WTC11 (cell line): ENCODE results near the gene MYBPH. TPM values are rescaled to one million over a fixed set of nuclear protein-coding genes. Genes with fewer than 3 reads are reported as not detected.

Experiments used
- ATAC-seq: fragments of 200-7000 bp; cut with Tn5 transposase; 2 replicates; pipeline ENCODE4 v1.10.0; 2021; ENCODE audit warnings: mild to moderate bottlenecking, moderate library complexity
- CTCF ChIA-PET: fragments of 300-600 bp; sonication (Branson Sonifier 250); formaldehyde crosslinking; loops from one replicate; lab custom pipeline; 2021; ENCODE audit warnings: antibody characterized with exemption; lab: Charles Lee
- POLR2A ChIA-PET: fragments of 350-600 bp; sonication (Branson Sonifier 250); formaldehyde crosslinking; loops from one replicate; lab custom pipeline; 2021; ENCODE audit warnings: antibody characterized with exemption; lab: Charles Lee
- DNase-seq: peaks from one replicate; pipeline ENCODE4 v3.0.0; 2021; ENCODE audit warnings: low spot score
- H3K27ac Mint-ChIP-seq: 2 replicates; pipeline ENCODE4 v1.8.0; 2021; ENCODE audit warnings: mixed read lengths
- H3K27me3 Mint-ChIP-seq: 2 replicates; pipeline ENCODE4 v1.8.0; 2021; ENCODE audit warnings: low read depth, mild to moderate bottlenecking, moderate library complexity, mixed read lengths
- H3K36me3 Mint-ChIP-seq: 2 replicates; pipeline ENCODE4 v1.8.0; 2021; ENCODE audit warnings: mixed read lengths
- H3K4me1 Mint-ChIP-seq: 2 replicates; pipeline ENCODE4 v1.8.0; 2022; ENCODE audit warnings: mixed read lengths
- H3K4me3 Mint-ChIP-seq: 2 replicates; pipeline ENCODE4 v1.8.0; 2021; ENCODE audit warnings: mild to moderate bottlenecking, moderate library complexity, mixed read lengths
- H3K9me3 Mint-ChIP-seq: 2 replicates; pipeline ENCODE4 v1.8.0; 2021; ENCODE audit warnings: mixed read lengths
- E2F5 ChIP-seq: sonication (generic); formaldehyde crosslinking; IDR thresholded peaks from 2 replicates; pipeline ENCODE4 v1.8.1; 2022; ENCODE audit warnings: mild to moderate bottlenecking, moderate library complexity, missing genetic modification reagents
- FOXK1 ChIP-seq: sonication (generic); formaldehyde crosslinking; IDR thresholded peaks from 2 replicates; pipeline ENCODE4 v1.8.0; 2022; ENCODE audit warnings: mild to moderate bottlenecking, moderate library complexity, missing genetic modification reagents
- GRHL2 ChIP-seq: fragments of 250-450 bp; sonication (Bioruptor Pico); IDR thresholded peaks from 2 replicates; pipeline ENCODE4 v1.8.0; 2022; ENCODE audit warnings: mild to moderate bottlenecking, moderate library complexity; ENCODE audit not compliant: insufficient replicate concordance, severe bottlenecking
- IRF2 ChIP-seq: sonication (generic); formaldehyde crosslinking; IDR thresholded peaks from 2 replicates; pipeline ENCODE4 v1.8.0; 2022; ENCODE audit warnings: low read depth, missing genetic modification reagents, borderline replicate concordance
- MYBL2 ChIP-seq: sonication (generic); formaldehyde crosslinking; IDR thresholded peaks from 2 replicates; pipeline ENCODE4 v1.8.1; 2023; ENCODE audit warnings: mild to moderate bottlenecking, moderate library complexity, missing genetic modification reagents
- NR1H2 ChIP-seq: sonication (generic); formaldehyde crosslinking; IDR thresholded peaks from 2 replicates; pipeline ENCODE4 v1.9.0; 2021; ENCODE audit warnings: mild to moderate bottlenecking, moderate library complexity, missing genetic modification reagents
- TEAD1 ChIP-seq: sonication (generic); formaldehyde crosslinking; IDR thresholded peaks from 2 replicates; pipeline ENCODE4 v1.8.0; 2022; ENCODE audit warnings: mild to moderate bottlenecking, missing genetic modification reagents
- ZNF416 ChIP-seq: fragments of 250-450 bp; sonication (Bioruptor Pico); IDR thresholded peaks from 2 replicates; pipeline ENCODE4 v1.9.0; 2021; ENCODE audit warnings: mild to moderate bottlenecking, inconsistent platforms
- ZNF671 ChIP-seq: fragments of 250-450 bp; sonication (Bioruptor Pico); IDR thresholded peaks from 2 replicates; pipeline ENCODE4 v1.8.0; 2021; ENCODE audit warnings: mild to moderate bottlenecking
- total RNA-seq: library from RNA; stranded (reverse); gene quantifications from 3 replicates; pipeline ENCODE4 v1.2.3, GENCODE V29; 2021
- TF ChIP-seq, protein P1 (sequence below): sonication (generic); formaldehyde crosslinking; conservative IDR thresholded peaks from 2 replicates; pipeline ENCODE4 v1.8.1; 2023; ENCODE audit warnings: mild to moderate bottlenecking, low read depth, missing genetic modification reagents, moderate library complexity
- TF ChIP-seq, protein P2 (sequence below): sonication (generic); formaldehyde crosslinking; IDR thresholded peaks from 2 replicates; pipeline ENCODE4 v1.8.0; 2023; ENCODE audit warnings: mild to moderate bottlenecking, missing genetic modification reagents
- TF ChIP-seq, protein P3 (sequence below): sonication (generic); formaldehyde crosslinking; IDR thresholded peaks from 2 replicates; pipeline ENCODE4 v1.8.0; 2022; ENCODE audit warnings: mild to moderate bottlenecking, missing genetic modification reagents
- TF ChIP-seq, protein P4 (sequence below): sonication (generic); formaldehyde crosslinking; IDR thresholded peaks from 2 replicates; pipeline ENCODE4 v1.8.1; 2022; ENCODE audit warnings: missing genetic modification reagents, borderline replicate concordance
- TF ChIP-seq, protein P5 (sequence below): sonication (generic); formaldehyde crosslinking; IDR thresholded peaks from 2 replicates; pipeline ENCODE4 v1.8.0; 2022; ENCODE audit warnings: mild to moderate bottlenecking, missing genetic modification reagents

Gene MYBPH
- total RNA-seq, 1 experiment from 2014 or later, result not detected

- TF ChIP-seq, protein P1, sequence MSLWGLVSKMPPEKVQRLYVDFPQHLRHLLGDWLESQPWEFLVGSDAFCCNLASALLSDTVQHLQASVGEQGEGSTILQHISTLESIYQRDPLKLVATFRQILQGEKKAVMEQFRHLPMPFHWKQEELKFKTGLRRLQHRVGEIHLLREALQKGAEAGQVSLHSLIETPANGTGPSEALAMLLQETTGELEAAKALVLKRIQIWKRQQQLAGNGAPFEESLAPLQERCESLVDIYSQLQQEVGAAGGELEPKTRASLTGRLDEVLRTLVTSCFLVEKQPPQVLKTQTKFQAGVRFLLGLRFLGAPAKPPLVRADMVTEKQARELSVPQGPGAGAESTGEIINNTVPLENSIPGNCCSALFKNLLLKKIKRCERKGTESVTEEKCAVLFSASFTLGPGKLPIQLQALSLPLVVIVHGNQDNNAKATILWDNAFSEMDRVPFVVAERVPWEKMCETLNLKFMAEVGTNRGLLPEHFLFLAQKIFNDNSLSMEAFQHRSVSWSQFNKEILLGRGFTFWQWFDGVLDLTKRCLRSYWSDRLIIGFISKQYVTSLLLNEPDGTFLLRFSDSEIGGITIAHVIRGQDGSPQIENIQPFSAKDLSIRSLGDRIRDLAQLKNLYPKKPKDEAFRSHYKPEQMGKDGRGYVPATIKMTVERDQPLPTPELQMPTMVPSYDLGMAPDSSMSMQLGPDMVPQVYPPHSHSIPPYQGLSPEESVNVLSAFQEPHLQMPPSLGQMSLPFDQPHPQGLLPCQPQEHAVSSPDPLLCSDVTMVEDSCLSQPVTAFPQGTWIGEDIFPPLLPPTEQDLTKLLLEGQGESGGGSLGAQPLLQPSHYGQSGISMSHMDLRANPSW (CRISPR knock-in tag), result no peak
- TF ChIP-seq GRHL2 (CRISPR knock-in tag), result no peak
- TF ChIP-seq ZNF671 (CRISPR knock-in tag), result no peak
- no peak for TF ChIP-seq ZNF416 (CRISPR knock-in tag)
Observed at GRCh38 chr1:203139976-203140475, 35.6 kb downstream of the MYBPH start (continued).

DNA sequence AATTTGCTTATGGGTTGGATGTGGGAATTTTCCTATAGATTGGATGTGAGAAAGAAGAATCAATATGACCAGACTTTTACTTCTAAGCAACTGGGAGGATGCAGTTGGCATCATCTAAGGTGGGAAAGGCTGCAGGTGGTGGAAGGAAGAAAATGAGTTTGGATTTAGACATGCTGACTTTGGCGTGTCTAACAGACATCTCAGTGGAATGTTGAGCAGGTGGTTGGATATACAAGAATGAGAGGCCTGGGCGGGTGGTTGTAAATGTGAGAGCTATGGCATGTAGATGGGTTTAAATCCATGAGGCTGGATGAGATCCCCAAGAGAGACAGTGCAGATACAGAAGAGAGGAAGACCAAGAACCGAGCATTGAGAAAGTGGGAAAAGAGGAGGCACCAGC, 37.6 kb downstream of the MYBPH start:
- H3K27ac Mint-ChIP-seq, result no peak overlapping the region
- no peak for TF ChIP-seq FOXK1 (CRISPR knock-in tag)
- no peak for TF ChIP-seq MYBL2
- TF ChIP-seq, protein P2, sequence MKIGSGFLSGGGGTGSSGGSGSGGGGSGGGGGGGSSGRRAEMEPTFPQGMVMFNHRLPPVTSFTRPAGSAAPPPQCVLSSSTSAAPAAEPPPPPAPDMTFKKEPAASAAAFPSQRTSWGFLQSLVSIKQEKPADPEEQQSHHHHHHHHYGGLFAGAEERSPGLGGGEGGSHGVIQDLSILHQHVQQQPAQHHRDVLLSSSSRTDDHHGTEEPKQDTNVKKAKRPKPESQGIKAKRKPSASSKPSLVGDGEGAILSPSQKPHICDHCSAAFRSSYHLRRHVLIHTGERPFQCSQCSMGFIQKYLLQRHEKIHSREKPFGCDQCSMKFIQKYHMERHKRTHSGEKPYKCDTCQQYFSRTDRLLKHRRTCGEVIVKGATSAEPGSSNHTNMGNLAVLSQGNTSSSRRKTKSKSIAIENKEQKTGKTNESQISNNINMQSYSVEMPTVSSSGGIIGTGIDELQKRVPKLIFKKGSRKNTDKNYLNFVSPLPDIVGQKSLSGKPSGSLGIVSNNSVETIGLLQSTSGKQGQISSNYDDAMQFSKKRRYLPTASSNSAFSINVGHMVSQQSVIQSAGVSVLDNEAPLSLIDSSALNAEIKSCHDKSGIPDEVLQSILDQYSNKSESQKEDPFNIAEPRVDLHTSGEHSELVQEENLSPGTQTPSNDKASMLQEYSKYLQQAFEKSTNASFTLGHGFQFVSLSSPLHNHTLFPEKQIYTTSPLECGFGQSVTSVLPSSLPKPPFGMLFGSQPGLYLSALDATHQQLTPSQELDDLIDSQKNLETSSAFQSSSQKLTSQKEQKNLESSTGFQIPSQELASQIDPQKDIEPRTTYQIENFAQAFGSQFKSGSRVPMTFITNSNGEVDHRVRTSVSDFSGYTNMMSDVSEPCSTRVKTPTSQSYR (CRISPR knock-in tag), result no peak
- TF ChIP-seq NR1H2 (CRISPR knock-in tag), result no peak
- TF ChIP-seq, protein P3, sequence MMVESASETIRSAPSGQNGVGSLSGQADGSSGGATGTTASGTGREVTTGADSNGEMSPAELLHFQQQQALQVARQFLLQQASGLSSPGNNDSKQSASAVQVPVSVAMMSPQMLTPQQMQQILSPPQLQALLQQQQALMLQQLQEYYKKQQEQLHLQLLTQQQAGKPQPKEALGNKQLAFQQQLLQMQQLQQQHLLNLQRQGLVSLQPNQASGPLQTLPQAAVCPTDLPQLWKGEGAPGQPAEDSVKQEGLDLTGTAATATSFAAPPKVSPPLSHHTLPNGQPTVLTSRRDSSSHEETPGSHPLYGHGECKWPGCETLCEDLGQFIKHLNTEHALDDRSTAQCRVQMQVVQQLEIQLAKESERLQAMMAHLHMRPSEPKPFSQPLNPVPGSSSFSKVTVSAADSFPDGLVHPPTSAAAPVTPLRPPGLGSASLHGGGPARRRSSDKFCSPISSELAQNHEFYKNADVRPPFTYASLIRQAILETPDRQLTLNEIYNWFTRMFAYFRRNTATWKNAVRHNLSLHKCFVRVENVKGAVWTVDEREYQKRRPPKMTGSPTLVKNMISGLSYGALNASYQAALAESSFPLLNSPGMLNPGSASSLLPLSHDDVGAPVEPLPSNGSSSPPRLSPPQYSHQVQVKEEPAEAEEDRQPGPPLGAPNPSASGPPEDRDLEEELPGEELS (CRISPR knock-in tag), result no peak
- no peak for TF ChIP-seq E2F5
- TF ChIP-seq, protein P4, sequence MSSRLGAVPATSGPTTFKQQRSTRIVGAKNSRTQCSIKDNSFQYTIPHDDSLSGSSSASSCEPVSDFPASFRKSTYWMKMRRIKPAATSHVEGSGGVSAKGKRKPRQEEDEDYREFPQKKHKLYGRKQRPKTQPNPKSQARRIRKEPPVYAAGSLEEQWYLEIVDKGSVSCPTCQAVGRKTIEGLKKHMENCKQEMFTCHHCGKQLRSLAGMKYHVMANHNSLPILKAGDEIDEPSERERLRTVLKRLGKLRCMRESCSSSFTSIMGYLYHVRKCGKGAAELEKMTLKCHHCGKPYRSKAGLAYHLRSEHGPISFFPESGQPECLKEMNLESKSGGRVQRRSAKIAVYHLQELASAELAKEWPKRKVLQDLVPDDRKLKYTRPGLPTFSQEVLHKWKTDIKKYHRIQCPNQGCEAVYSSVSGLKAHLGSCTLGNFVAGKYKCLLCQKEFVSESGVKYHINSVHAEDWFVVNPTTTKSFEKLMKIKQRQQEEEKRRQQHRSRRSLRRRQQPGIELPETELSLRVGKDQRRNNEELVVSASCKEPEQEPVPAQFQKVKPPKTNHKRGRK (CRISPR knock-in tag), result no peak
- TF ChIP-seq ZNF671 (CRISPR knock-in tag), result no peak
- TF ChIP-seq, protein P5, sequence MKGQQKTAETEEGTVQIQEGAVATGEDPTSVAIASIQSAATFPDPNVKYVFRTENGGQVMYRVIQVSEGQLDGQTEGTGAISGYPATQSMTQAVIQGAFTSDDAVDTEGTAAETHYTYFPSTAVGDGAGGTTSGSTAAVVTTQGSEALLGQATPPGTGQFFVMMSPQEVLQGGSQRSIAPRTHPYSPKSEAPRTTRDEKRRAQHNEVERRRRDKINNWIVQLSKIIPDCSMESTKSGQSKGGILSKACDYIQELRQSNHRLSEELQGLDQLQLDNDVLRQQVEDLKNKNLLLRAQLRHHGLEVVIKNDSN (CRISPR knock-in tag), result no peak
- TF ChIP-seq TEAD1 (CRISPR knock-in tag), result no peak
- no peak for TF ChIP-seq IRF2
- ATAC-seq, result no peak
- H3K4me1 Mint-ChIP-seq, result peaks cover 10% of the 10 kb centered on the region
- CTCF ChIA-PET, result interaction anchor here (1.0 to 2.3 kb wide), 6 partner anchors 10 to 98 kb away, joined by 3 to 13 read pairs (median 6); partner anchors contain the start of gene ADORA1
- no peak overlapping the region for H3K4me3 Mint-ChIP-seq
- POLR2A ChIA-PET, result no interaction called here
- no peaks in the 10 kb centered on the region for H3K36me3 Mint-ChIP-seq
- peaks cover 4% of the 10 kb centered on the region; the same call in 1 of the 2 replicates for H3K9me3 Mint-ChIP-seq
- DNase-seq, result no peak
- H3K27me3 Mint-ChIP-seq, result no peaks in the 10 kb centered on the region; the same call in 1 of the 2 replicates
